Karpas-422 (cell line): ENCODE data around the gene PACRG. TPM values are rescaled to one million over a fixed set of nuclear protein-coding genes. Genes with fewer than 3 reads are reported as not detected.

ENCODE experiments used
- DNase-seq: peaks from one replicate; pipeline ENCODE4 v3.0.0-alpha.2; 2015
- H2AFZ ChIP-seq: fragments of 200-600 bp; sonication (generic); 2 replicates; pipeline ENCODE4 v1.6.1; 2014; ENCODE audit warnings: antibody characterized with exemption, low read length, mixed read lengths
- H3K27ac ChIP-seq: fragments of 200-600 bp; sonication (generic); 2 replicates; pipeline ENCODE4 v1.5.1; 2014; ENCODE audit warnings: mild to moderate bottlenecking, low read length, moderate library complexity
- H3K27me3 ChIP-seq: fragments of 200-600 bp; sonication (generic); 2 replicates; pipeline ENCODE4 v1.6.1; 2014; ENCODE audit warnings: low read length, mixed read lengths
- H3K36me3 ChIP-seq: fragments of 200-600 bp; sonication (generic); 2 replicates; pipeline ENCODE4 v1.6.1; 2014; ENCODE audit warnings: low read length, mixed read lengths; ENCODE audit not compliant: insufficient read depth
- H3K4me1 ChIP-seq: fragments of 200-600 bp; sonication (generic); 2 replicates; pipeline ENCODE4 v1.6.1; 2014; ENCODE audit warnings: mild to moderate bottlenecking, low read length, mixed read lengths
- H3K4me2 ChIP-seq: fragments of 200-600 bp; sonication (generic); 2 replicates; pipeline ENCODE4 v1.6.1; 2014; ENCODE audit warnings: low read length, low read depth, mild to moderate bottlenecking; ENCODE audit not compliant: poor library complexity, severe bottlenecking
- H3K4me3 ChIP-seq: fragments of 200-600 bp; sonication (generic); 2 replicates; pipeline ENCODE4 v1.5.1; 2014; ENCODE audit warnings: mild to moderate bottlenecking, antibody characterized with exemption, low read length, mixed read lengths
- H3K79me2 ChIP-seq: fragments of 200-600 bp; sonication (generic); 2 replicates; pipeline ENCODE4 v1.6.1; 2014; ENCODE audit warnings: mild to moderate bottlenecking, low read length, mixed read lengths
- H3K9ac ChIP-seq: fragments of 200-600 bp; sonication (generic); 2 replicates; pipeline ENCODE4 v1.6.0; 2014; ENCODE audit warnings: low read length
- H3K9me2 ChIP-seq: fragments of 200-600 bp; sonication (generic), shearing (Covaris generic); replicated peaks from 2 replicates; pipeline ENCODE4 v1.6.0; 2014; ENCODE audit warnings: mild to moderate bottlenecking, low read length, moderate library complexity; ENCODE audit not compliant: insufficient read depth
- H3K9me3 ChIP-seq: fragments of 300-700, 200-600 bp; sonication (generic); 2 replicates; pipeline ENCODE4 v1.6.1; 2014; ENCODE audit warnings: low read length, mixed read lengths
- H4K20me1 ChIP-seq: fragments of 200-600 bp; sonication (generic); 2 replicates; pipeline ENCODE4 v1.6.1; 2014; ENCODE audit warnings: mild to moderate bottlenecking, antibody characterized with exemption, low read length, low read depth; ENCODE audit not compliant: insufficient read depth
- total RNA-seq: library from RNA; depleted of rRNA; stranded (reverse); fragments of >200 nt; shearing (Covaris generic); gene quantifications from 2 replicates; pipeline ENCODE4 v1.2.3, GENCODE V29; 2014; ENCODE audit warnings: low replicate concordance

PACRG gene
- total RNA-seq, 1 experiment from 2014 or later: not detected

- Histone ChIP-seq H2AFZ (no peak overlapping the region), H3K36me3 (no peaks in the 10 kb centered on the region), H3K4me3 (no peak overlapping the region), H3K9ac (no peak overlapping the region), H3K4me1 (no peaks in the 10 kb centered on the region), H3K27me3 (no peaks in the 10 kb centered on the region), H3K9me3 (peaks cover 15% of the 10 kb centered on the region), H4K20me1 (no peaks in the 10 kb centered on the region), H3K27ac (no peak overlapping the region), H3K79me2 (no peaks in the 10 kb centered on the region), H3K4me2 (no peak overlapping the region), H3K9me2 (no peaks in the 10 kb centered on the region)
- DNase-seq: no peak
These were observed 358.3 kb downstream of the PACRG start for GRCh38 chr6:163085861-163086623.

- Histone ChIP-seq H3K79me2 (no peaks in the 10 kb centered on the region), H3K4me1 (no peaks in the 10 kb centered on the region), H3K9ac (no peak overlapping the region), H3K9me2 (no peaks in the 10 kb centered on the region), H3K27ac (no peak overlapping the region), H3K36me3 (no peaks in the 10 kb centered on the region), H3K9me3 (peaks cover 11% of the 10 kb centered on the region), H3K27me3 (no peaks in the 10 kb centered on the region), H2AFZ (no peak overlapping the region), H3K4me3 (no peak overlapping the region), H3K4me2 (no peak overlapping the region), H4K20me1 (no peaks in the 10 kb centered on the region)
- DNase-seq: no peak
These were observed 358.8 kb downstream of the PACRG start for GRCh38 chr6:163086624-163086920.

- Histone ChIP-seq H2AFZ (no peak overlapping the region), H3K9me2 (no peaks in the 10 kb centered on the region), H3K9me3 (peaks cover 11% of the 10 kb centered on the region), H3K27me3 (no peaks in the 10 kb centered on the region), H3K79me2 (no peaks in the 10 kb centered on the region), H3K36me3 (no peaks in the 10 kb centered on the region), H3K9ac (no peak overlapping the region), H3K4me3 (no peak overlapping the region), H3K4me1 (no peaks in the 10 kb centered on the region), H4K20me1 (no peaks in the 10 kb centered on the region), H3K4me2 (no peak overlapping the region), H3K27ac (no peak overlapping the region)
- no peak for DNase-seq
These were observed 360.2 kb downstream of the PACRG start for GRCh38 chr6:163087981-163088380.

GRCh38 chr6:163092876-163093275 is 365.1 kb downstream of the PACRG start:
- Histone ChIP-seq H3K27ac (no peak overlapping the region), H3K4me2 (no peak overlapping the region), H2AFZ (no peak overlapping the region), H3K4me3 (no peak overlapping the region), H3K79me2 (no peaks in the 10 kb centered on the region), H3K36me3 (no peaks in the 10 kb centered on the region), H4K20me1 (no peaks in the 10 kb centered on the region), H3K4me1 (no peaks in the 10 kb centered on the region), H3K9me2 (no peaks in the 10 kb centered on the region), H3K27me3 (no peaks in the 10 kb centered on the region), H3K9ac (no peak overlapping the region), H3K9me3 (peaks cover 6% of the 10 kb centered on the region)
- DNase-seq: no peak

GRCh38 chr6:163094881-163095280 is 367.1 kb downstream of the PACRG start:
- no peak overlapping the region for H3K4me2 ChIP-seq
- no peaks in the 10 kb centered on the region for H3K27me3 ChIP-seq
- no peaks in the 10 kb centered on the region for H3K36me3 ChIP-seq
- H3K9me2 ChIP-seq: no peaks in the 10 kb centered on the region
- H3K4me1 ChIP-seq: no peaks in the 10 kb centered on the region
- no peak overlapping the region for H3K27ac ChIP-seq
- no peak overlapping the region for H3K4me3 ChIP-seq
- H3K79me2 ChIP-seq: no peaks in the 10 kb centered on the region
- no peak for DNase-seq
- H3K9me3 ChIP-seq: peaks cover 8% of the 10 kb centered on the region
- no peaks in the 10 kb centered on the region for H4K20me1 ChIP-seq
- no peak overlapping the region for H3K9ac ChIP-seq
- no peak overlapping the region for H2AFZ ChIP-seq

GRCh38 chr6:163095401-163095800 is 367.6 kb downstream of the PACRG start:
- H4K20me1 ChIP-seq: no peaks in the 10 kb centered on the region
- no peaks in the 10 kb centered on the region for H3K79me2 ChIP-seq
- H3K4me1 ChIP-seq: no peaks in the 10 kb centered on the region
- no peak overlapping the region for H2AFZ ChIP-seq
- DNase-seq: no peak
- H3K9me3 ChIP-seq: peaks cover 9% of the 10 kb centered on the region
- no peak overlapping the region for H3K4me2 ChIP-seq
- H3K9me2 ChIP-seq: no peaks in the 10 kb centered on the region
- H3K9ac ChIP-seq: no peak overlapping the region
- H3K4me3 ChIP-seq: no peak overlapping the region
- no peaks in the 10 kb centered on the region for H3K36me3 ChIP-seq
- H3K27me3 ChIP-seq: no peaks in the 10 kb centered on the region
- H3K27ac ChIP-seq: no peak overlapping the region

- Histone ChIP-seq H4K20me1 (no peaks in the 10 kb centered on the region), H3K36me3 (no peaks in the 10 kb centered on the region), H3K4me2 (no peak overlapping the region), H3K79me2 (no peaks in the 10 kb centered on the region), H3K4me1 (no peaks in the 10 kb centered on the region), H3K9me2 (no peaks in the 10 kb centered on the region), H3K27me3 (no peaks in the 10 kb centered on the region), H3K9me3 (peaks cover 7% of the 10 kb centered on the region; the same call in 1 of the 2 replicates), H3K27ac (no peak overlapping the region), H3K4me3 (no peak overlapping the region), H3K9ac (no peak overlapping the region), H2AFZ (no peak overlapping the region)
- DNase-seq: no peak
These were observed 371.2 kb downstream of the PACRG start for GRCh38 chr6:163098827-163099479.

GRCh38 chr6:163099621-163100171 is 371.9 kb downstream of the PACRG start:
- Histone ChIP-seq H3K4me2 (no peak overlapping the region), H4K20me1 (no peaks in the 10 kb centered on the region), H3K36me3 (no peaks in the 10 kb centered on the region), H3K4me3 (no peak overlapping the region), H3K9me2 (no peaks in the 10 kb centered on the region), H3K79me2 (no peaks in the 10 kb centered on the region), H3K9me3 (peaks cover 11% of the 10 kb centered on the region; the same call in 1 of the 2 replicates), H2AFZ (no peak overlapping the region), H3K4me1 (no peaks in the 10 kb centered on the region), H3K27ac (no peak overlapping the region), H3K27me3 (no peaks in the 10 kb centered on the region), H3K9ac (no peak overlapping the region)
- DNase-seq: no peak
